ENCODE data around the gene NECTIN4. TPM values are rescaled to one million over a fixed set of nuclear protein-coding genes. Genes with fewer than 3 reads are reported as not detected.
"Not testable (repeated sequence)": the region's sequence is repeated elsewhere in the genome, so short reads cannot be mapped to it uniquely, and the experiment has no call there.

The NECTIN4 gene
- total RNA-seq, 1 donor from 2014 or later: not detected

DNA sequence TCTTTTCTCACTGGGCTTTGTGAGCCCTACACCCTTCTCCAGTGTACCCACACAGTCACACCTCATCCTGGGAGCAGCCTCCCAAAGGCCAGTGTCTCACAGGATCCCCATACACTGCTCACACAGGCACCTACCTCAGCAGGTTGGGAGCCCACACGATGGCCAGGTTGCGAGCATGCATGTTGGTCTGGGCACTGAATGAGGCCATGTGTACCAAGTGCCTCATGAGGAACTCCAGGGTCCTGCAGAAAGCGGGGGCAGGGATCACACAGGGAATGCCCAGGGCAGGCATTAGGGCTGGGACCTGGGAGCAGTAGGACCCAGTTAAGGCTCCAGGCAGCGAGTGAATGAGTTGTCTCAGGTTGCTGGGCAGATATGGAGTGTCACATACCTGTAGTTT lies 35.1 kb downstream of the NECTIN4 start:
- DNase-seq: no peak

DNA sequence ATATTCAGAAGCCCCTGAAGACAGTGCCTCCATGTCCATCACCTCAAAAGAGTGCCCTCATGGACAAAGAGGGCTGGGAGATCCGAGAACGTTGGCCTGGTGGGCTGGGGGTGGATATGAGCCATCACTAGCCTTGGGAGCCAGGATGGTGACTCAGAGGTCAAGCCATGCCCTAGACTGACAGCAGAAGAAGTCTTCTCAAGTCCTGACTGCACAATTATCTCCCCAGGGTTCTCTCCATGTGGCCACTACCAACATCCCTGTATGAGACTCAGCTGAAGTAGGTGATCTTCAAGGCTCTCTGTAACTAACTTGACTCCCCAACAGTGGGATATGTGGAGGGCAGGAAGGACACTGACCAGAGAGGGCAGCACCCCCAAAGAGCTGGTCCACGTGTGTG lies 36.5 kb downstream of the NECTIN4 start:
- no peak for DNase-seq

DNA sequence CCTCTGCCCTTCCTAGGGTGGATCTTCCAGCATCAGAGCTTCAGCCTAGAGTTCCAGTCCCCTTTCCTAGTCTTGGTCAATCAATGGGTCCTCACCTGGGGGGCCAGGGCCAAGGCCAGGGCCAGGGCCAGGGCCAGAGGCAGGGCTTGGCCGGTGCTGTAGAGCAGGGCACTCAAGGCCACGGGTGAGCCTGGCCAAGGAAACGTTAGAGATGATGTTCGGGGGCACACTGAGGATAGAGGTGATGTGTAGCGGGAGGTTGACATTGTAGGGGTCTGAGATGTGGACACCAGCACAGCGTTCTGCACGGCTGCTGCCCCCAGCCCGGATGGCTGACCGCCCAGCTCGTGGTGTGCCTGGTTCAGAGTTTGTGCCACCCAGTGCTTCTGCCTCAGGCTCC lies 38.1 kb downstream of the NECTIN4 start:
- DNase-seq: no peak

DNA sequence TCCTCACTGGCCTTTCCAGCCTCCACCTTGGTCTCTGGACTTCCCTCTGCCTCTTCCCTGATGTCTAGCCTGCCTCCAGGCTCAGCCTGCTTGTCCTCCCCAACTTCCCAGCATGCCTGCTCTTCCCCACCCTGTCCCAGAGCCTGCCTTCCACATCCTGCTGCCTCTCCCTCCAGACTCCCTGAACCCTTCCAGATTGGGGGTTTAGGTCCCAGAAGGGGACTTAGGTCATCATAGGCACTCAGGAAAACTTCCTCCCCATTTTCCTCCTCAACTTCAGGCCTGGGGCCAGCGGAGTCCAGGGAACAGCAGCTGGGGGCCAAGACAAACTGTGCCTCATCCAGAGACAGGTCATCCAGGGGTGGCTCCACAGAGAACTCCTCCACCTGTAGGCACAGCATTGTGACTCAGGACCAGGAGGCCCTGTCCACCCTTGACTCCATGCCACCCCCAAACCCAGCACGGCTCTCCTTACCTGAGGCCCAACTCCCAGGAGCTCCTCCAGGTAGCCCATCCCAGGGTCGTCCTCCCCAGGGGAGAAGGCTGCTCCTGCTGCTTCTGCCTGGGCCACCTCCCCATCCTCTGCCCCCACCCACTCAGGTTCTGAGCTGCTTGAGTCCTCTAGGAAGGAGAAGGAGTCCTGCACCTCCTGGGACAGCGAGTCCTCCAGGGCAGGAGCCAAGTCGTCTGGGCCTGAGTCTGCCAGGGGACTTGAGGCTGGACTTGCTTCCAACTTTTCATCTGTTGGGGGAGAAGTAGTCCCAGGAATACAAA lies 40.2 kb downstream of the NECTIN4 start:
- no peak for DNase-seq

DNA sequence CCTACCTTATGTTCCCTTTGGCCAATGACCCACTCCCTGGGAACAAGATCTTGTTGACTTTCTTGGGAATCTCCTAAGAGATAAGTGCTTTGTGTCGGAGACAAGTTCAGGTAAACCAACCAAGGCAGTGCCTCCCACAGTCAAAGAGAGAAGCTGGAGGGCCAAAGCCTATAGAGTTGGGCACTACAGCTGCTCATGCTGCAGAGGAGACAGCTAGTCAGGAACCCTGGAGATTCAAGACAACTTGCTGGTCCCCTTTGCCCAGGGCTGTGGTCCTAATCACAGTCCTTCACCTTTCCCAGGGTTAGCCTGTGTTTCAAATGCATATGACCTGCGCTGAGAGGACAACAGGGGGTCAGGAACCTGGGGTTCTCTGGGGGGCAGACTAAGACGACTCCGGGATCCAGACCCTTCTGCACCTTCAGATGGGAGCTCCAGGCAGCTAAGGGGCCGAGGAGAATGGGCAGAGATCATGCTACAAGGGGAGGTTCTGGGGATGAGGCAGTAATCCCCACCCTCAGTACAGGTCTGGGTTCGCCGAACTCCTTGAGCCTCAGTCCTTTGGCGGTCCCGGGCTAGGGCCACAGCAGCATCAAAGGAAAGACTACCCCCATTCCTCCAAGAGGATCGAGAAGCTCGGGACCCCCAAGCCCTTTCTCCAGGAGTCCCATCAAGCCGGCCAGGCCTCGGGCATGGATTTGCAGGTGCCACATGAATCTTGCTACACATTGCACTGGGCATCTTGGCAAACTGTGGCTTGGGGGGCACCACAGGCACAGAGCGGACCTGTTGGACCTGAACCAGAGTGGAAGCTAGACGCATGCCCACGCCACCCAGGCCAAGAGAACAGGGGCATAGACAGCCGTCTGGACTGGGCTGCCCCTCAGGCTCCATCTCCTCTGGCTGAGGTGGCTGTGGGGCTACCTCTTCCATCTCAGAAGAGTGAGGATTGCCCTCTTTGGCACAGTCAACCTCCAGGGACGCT lies 41.6 kb downstream of the NECTIN4 start:
- no peak for DNase-seq

DNA sequence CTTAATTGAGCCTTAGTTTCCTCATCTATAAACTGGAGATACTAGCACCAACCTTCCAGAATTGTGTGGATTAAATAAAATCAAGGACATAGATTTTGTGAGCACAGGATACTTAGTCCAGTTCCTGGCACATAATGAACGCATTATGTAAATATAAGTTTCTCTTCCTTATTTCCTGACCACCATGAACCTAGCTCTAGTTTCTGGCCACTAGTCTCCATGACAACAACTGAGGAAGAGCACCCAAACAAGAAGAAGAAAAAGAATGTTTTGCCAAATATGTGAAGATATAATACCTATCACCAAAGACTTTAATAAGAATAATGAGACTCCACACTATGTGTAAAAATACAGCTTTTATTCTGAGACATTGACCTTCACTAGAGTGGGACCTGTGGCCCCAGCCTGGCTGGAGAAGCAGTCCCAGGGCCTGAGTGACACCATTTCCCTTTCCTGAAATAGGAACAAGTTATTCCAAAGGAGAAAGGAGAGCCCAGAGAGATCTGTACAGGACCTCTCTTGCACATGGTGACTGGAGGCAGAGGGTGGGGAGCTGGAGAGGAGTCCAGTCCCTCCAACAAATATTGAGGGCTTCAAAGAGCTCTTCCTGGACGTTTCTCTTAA lies 42.6 kb downstream of the NECTIN4 start:
- no peak for DNase-seq

DNA sequence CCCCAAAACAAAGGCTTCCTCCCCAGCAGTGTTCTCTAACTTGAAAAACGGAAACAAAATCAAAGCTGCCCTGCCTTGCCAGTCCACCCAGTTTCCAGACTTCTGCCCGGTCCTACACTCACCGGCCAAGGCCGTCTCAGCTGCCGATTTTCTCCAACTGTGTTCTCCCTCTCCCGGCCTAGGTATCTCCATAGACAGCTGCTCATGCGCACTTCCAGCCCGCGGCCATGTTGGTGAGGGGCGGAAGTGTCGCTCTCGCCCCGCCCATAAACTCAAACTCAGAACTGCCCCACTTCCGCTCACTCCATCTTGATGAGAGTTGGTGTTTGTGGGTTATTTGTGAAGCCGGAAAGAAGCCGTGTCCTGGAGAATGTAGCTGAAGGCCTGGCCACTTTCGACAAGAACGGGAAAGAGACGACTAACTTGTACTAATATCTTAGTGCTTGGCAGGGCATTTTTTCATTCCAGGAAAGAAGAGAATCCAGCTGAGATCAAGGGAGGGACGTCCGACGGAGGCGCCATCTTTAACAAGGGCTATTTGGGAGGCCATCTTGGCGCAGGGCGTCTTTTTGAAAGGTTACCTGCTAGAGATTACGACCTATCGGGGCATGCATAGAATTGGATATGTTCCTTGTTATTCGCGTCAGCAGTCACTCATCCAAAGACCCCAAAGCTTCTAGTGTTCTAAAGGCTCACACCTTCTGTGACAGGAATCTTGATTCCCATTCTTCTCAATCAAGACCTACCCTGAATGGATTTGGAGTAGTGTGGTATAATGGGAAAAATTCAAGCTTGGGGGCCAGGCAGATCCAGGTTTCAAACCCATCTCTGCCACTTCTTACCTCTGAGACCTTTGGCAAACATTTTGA lies 43.4 kb downstream of the NECTIN4 start, which contains the start of gene USF1:
Gene USF1, minus strand, starts transcription at position 242 of the 869 bp plus-strand sequence. CDS start 2,702 bp downstream, outside the sequence.
- peak; percentile 88 for DNase-seq

DNA sequence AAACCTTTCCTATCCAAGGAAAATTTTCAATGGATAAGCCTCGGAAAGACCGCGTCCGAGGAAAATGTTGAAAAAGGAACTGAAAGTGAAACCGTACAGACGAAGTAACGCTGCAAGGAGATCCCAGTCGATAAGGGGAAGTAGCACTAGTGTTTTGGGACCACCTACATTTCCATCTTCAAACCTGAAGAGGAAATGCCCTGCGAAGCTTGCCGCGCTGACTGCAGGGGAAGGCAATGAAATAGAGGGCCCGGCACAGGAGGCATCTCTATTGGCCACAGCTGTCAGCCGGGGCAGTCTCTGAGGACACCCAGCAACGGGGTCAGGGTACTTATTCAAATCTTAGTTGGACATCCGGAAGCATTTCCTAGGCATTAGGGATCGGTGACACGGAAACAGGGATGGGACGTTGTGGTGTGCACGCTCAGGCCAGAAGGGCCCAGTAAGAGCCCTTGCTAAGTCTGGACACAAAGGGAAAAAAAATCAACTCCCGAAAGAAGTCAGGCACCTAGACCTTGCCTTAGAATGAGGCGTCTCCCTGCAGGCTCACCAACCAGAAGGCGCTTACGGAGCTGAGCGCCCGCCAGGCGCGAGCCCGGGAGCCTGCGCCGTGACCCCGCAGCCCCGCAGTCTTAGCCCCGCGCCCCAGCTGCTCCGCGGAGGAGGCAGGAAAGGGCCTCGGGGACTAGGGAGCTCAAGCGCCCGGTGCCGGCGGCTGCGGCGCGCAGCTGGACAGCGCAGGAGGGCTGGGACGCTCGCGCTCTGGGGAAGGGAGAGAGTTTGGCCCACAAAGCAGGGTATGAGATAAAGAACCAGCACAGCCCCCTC lies 44.2 kb downstream of the NECTIN4 start:
- peak; percentile 40 for DNase-seq

DNA sequence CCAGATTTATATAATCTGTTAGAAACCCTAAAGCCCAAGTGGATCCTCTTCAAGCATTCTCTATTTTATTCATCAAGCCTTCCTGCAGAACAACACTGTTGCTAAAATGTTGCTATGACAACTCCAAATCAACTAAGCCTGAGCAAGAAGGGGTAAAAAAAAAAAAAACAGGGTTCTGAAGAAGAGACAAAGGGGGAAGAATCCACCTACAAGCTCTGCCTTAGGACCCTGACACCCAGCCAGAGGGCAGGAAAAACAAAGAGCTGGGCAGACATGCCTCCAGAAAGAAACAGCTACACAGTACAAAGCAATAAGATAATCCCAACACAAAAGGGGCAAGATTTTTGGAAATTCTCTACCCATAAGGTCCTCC lies 44.8 kb downstream of the NECTIN4 start:
- DNase-seq: no peak

DNA sequence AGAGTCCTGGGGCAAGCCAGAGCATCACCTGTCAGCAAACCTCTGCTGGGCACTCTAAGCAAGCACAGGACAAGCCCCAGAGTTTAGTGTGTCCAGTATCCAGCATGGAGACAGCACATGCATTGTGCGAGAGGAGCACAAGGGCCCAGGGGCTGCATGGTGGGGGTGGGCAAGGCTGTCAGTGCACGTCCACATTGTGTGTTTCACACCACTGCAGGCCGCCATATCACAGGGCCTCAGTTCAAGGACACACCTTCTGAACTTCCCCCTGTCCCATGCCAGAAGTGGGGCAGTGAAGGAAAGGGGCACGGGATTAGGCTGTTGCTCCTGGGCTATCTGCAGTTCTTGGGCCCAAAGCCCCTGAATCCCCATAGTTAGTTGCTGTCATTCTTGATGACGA lies 49.8 kb downstream of the NECTIN4 start:
- DNase-seq: no peak

DNA sequence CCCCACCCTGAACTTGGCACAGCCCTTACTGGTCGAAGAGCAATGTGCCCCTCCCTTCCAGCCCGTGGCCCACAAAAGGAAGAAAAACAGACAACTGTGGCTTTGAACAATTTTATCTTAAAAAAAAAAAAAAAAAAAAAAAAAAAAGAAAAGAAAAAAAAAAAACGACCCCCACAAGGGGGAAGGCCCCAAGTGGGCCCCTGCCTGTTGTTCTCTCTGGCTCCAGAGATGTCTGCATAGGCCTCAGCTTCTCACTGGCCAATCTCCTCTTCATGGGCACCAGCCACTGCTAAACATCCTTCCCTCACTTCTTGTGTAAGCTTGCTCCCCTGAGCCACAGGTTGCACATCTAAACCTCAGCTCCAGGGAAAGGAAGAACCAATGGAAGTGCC lies 50.2 kb downstream of the NECTIN4 start:
- no peak for DNase-seq

DNA sequence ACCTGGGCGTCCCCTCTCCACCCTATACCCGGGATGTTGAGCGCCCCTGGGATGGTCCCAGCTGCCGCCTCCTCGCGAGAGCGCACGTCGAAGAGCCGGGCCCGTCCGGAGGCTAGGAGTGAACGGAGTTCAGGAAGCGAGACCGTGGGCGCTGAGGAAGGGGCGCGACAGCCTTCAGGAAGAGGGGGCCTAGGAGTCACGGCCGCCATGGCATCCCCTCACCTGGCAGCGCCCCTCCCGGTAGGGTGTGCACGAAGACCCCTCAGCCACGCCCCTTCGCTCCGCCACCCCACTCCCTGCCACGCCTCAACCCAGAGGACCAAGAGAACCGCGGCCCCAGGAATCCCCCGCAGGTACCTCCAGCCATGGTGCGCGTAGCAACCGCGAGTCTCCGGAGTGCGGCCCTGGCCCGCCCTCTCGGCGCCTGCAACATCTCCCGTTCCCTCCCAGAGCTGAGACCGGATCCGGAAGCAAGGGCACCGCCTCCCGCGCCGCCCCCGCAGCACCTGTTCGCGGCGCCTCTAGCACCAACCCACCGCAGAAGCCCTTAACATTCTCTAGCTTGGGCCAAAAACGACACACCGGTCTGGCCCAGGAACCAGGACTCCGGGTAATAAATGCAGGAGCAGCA lies 50.7 kb downstream of the NECTIN4 start, which contains the start of gene TSTD1:
Gene TSTD1, minus strand, starts transcription at position 442 of the 631 bp plus-strand sequence. Its CDS starts 75 bp downstream, at position 367.
- peak; percentile 42 for DNase-seq

DNA sequence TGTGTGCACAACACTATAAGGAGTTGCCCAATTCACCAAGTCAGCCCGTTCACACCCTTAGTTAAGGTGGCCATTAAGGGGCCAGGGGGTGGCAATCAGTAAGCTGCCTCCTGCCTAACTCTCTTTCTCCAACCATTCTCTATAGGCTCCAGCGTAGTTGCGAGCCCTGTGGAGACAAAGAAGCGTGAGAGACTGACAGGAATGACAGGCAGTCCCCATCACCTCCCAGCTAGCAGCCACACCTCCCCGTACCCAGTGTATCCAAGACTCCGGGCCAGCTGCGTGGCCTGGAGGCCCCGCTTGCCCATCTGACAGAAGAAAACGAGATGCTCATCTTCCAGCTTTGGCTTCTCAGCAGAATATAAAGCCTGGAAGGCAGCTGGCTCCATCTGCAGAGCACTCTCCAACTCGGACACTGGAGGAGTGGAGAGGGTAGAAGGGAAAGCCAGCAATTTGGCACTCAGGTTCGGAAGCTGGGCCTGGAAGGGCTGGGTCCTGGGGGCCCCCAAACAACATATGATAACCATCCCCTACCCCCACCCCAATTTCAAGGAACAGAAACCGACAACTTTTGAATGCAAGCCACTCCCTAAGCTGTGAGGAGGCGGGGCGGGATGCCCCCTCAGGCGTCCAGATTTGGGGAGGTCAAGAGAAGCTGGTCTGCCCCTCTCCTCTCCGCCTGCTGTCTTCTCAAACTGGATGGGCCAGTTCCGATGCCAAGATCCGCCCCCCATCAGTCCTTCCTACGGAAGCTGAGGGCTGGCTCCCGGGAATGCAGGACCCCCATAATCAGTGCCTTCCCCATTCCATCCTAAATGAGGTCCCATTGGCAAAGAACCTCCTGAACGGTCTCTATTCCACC lies 51.5 kb downstream of the NECTIN4 start:
- no peak for DNase-seq

DNA sequence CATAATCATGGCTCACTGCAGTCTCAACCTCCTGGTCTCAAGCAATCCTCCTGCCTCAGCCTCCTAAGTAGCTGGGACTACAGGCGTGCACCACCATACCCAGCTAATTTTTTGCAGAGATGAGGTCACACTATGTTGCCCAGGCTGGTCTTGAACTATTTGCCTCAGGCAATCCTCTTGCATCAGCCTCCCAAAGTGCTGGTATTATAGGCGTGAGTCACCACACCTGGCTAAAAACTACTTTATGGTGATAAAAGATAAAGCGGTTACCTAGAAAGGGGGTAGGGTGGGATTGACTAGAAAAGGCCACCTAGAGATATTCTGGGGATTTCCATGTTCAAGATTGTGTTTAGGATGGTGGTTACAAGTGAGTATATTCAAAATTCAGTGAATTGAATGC lies 55.6 kb downstream of the NECTIN4 start:
- no peak for DNase-seq

DNA sequence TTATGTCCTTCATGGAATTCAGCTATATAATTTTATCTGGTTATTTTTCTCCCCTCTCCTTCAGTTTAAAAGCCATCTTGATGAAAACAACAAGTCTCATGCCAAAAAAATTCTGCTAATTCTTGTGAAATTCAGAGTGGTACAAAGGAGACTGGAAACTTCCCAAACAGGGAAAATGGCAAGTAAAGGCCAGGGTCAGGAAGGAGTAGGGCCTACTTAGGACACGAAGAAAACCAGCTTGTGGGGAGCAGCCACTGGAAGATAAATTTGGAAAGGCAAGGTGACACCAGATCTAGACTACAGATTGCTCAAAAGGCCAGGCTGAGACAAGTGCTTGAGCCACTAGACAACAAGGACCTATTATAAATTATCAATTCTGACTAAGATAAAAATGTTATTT lies 56.9 kb downstream of the NECTIN4 start:
- no peak for DNase-seq

DNA sequence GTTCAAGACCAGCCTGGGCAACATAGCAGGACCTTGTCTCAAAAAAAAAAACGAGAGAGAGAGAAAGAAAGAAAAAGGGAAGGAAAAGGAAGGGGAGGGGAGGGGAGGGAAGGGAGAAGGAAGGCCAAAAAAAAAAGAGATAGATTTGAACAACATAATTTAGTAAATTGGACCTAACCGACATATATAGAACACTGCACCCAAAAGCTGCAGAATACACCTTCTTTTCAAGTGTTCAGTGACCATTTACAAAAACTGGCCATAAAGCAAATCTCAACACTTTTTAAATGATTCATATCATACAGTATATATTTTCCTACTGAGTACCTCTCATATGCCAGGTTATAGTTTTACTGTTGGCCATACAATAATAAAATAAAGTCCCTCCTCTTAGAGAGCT lies 57.5 kb downstream of the NECTIN4 start:
- DNase-seq: no peak

DNA sequence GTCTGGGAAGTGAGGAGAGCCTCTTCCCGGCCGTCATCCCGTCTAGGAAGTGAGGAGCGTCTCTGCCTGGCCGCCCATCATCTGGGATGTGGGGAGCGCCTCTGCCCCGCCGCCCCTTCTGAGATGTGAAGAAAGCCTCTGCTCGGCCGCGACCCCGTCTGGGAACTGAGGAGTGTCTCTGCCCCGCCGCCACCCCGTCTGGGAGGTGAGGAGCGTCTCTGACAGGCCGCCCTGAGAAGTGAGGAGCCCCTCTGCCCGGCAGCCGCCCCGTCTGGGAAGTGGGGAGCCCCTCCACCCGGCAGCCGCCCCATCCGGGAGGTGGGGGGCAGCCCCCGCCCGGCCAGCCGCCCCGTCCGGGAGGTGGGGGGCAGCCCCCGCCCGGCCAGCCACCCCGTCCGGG lies 59.9 kb downstream of the NECTIN4 start:
- not testable (repeated sequence) for DNase-seq

DNA sequence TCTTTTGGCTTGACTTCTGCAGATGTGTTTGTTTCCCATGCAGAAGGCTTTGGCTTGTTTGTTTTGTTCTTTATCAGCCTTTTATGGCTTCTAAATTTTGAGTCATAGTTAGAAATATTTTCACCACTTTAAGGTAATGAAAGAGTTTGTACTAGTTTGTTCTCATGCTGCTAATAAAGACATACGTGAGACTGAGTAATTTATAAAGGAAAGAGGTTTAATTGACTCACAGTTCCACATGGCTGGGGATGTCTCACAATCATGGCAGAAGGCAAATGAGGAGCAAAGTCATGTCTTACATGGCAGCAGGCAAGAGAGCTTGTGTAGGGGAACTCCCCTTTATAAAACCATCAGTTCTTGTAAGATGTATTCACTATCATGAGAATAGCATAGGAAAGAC lies 62.4 kb downstream of the NECTIN4 start:
- not testable (repeated sequence) for DNase-seq

DNA sequence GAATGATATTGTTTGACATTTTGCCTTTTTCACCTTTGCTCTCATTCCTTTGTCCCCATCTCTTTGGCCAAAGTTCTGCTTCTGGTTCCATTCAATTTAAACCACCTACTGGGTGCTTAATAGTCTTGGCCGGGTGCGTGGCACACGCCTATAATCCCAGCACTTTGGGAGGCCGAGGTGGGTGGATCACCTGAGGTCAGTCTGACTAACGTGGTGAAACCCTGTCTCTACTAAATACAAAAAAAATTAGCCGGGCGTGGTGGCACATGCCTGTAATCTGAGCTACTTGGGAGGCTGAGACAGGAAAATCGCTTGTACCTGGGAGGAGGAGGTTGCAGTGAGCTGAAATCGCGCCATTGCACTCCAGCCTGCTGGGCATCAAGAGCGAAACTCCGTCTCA lies 66.9 kb downstream of the NECTIN4 start:
- DNase-seq: not testable (repeated sequence)

Data from occipital lobe (tissue), 2 donors.